Stimulated activated CD8-positive, alpha-beta memory T cell treated with anti-CD3 and anti-CD28 coated beads, Interleukin-4, amount 100 ng/mL, for 48 hours (primary cell): ENCODE results near the gene ADAMTS1.

Source experiments
- DNase-seq: peaks from one replicate; pipeline ENCODE4 v3.0.0-alpha.2; 2020

Gene ADAMTS1

GRCh38 chr21:26844258-26845065 is 747 bp downstream of the ADAMTS1 start:
- DNase-seq: peak; percentile 29

GRCh38 chr21:26843933-26844257 is 1.3 kb downstream of the ADAMTS1 start:
- DNase-seq: no peak

- peak; percentile 36 for DNase-seq
Observed at GRCh38 chr21:26842974-26843932, 2.0 kb downstream of the ADAMTS1 start.

- DNase-seq: no peak
Observed at GRCh38 chr21:26842300-26842699, 2.9 kb downstream of the ADAMTS1 start.

GRCh38 chr21:26840912-26841311 is 4.3 kb downstream of the ADAMTS1 start:
- DNase-seq: no peak

- DNase-seq: peak; percentile 39
Observed at GRCh38 chr21:26840201-26840600, 5.0 kb downstream of the ADAMTS1 start.

- no peak for DNase-seq
Observed at GRCh38 chr21:26837539-26837938, 7.7 kb downstream of the ADAMTS1 start.

- no peak for DNase-seq
Observed at GRCh38 chr21:26836528-26836927, 8.7 kb downstream of the ADAMTS1 start.

GRCh38 chr21:26835714-26836265 is 9.4 kb downstream of the ADAMTS1 start:
- DNase-seq: no peak

GRCh38 chr21:26835027-26835713 is 10.0 kb downstream of the ADAMTS1 start:
- DNase-seq: no peak

- DNase-seq: no peak
Observed at GRCh38 chr21:26834181-26834905, 10.9 kb downstream of the ADAMTS1 start.

GRCh38 chr21:26833460-26833939 is 11.7 kb downstream of the ADAMTS1 start:
- DNase-seq: no peak

- no peak for DNase-seq
Observed at GRCh38 chr21:26833011-26833410, 12.2 kb downstream of the ADAMTS1 start.

GRCh38 chr21:26832546-26832945 is 12.7 kb downstream of the ADAMTS1 start:
- no peak for DNase-seq

- DNase-seq: no peak
Observed at GRCh38 chr21:26826801-26827200, 18.4 kb downstream of the ADAMTS1 start.

- no peak for DNase-seq
Observed at GRCh38 chr21:26820509-26820908, 24.7 kb downstream of the ADAMTS1 start.

GRCh38 chr21:26819740-26820324 is 25.4 kb downstream of the ADAMTS1 start:
- DNase-seq: no peak

- no peak for DNase-seq
Observed at GRCh38 chr21:26818906-26819305, 26.3 kb downstream of the ADAMTS1 start.

GRCh38 chr21:26815197-26815596 is 30.0 kb downstream of the ADAMTS1 start:
- no peak for DNase-seq

GRCh38 chr21:26814386-26814785 is 30.8 kb downstream of the ADAMTS1 start:
- no peak for DNase-seq

GRCh38 chr21:26813426-26813998 is 31.7 kb downstream of the ADAMTS1 start:
- DNase-seq: no peak
